Measurements from ENCODE around the gene RAP1GAP2.

GRCh38 chr17:2851615-2852014 lies 55.4 kb downstream of the RAP1GAP2 start:
- no peak for TF ChIP-seq FOXK2 (IDR thresholded peaks at IDR 0.05)
- no peak for TF ChIP-seq BHLHE40 (IDR thresholded peaks at IDR 0.05; ENCODE audit: borderline replicate concordance)
- TF ChIP-seq SP1 (IDR thresholded peaks at IDR 0.05): no peak
- no peak for TF ChIP-seq HDGF (IDR thresholded peaks at IDR 0.05; ENCODE audit: borderline replicate concordance)
- TF ChIP-seq FOXA1 (IDR thresholded peaks at IDR 0.05): no peak
- TF ChIP-seq FOXM1 (IDR thresholded peaks at IDR 0.05; ENCODE audit: borderline replicate concordance): no peak

All from HEK293T (cell line).